Activated CD4-positive, alpha-beta T cell treated with anti-CD3 and anti-CD28 coated beads for 48 hours (primary cell): ENCODE results near the gene VARS2.
"Not testable (repeated sequence)": the region's sequence is repeated elsewhere in the genome, so short reads cannot be mapped to it uniquely, and the experiment has no call there.

Experiments used
- DNase-seq: peaks from one replicate; pipeline ENCODE4 v3.0.0-alpha.2; 2020

The VARS2 gene

DNA sequence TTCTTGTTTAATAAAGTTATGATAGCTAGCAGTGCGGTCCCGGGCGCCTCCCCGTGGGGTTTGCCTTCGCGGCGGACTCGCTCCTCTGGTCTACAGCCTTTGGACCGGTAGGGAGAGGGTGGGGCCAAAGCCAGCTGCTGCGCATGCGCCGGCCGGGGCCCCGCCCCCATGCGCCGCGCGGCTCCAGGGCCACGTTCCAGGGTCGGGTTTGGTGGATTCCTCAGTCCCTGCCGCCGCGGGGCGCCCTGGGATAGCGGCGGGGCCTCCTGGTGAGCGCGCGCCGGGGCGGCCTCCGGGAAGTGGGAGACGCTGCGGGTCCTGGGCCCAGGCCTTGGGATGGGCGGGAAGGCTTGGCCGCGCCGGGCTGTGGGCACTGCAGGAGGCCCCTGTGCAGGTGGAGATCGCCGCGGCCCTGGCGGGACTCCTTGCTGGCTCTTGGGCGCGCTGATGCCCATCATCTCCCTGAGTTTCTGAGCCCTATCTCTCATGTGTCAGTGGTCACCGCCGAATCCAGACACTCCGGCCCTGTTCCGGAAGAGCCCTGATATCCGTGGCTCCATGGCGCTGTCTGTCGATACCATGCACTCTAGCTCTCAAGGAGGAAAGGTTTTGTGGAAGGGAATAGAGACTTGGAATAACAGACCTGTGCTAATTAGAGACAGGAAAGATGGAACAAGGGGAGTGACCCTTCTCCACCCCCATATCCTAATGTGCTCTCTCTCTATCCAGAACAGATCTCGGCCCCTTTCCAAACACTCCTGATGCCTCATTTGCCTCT lies at the start of gene VARS2:
TSS of gene VARS2 (plus strand) at position 163 of the 778 bp plus-strand sequence. CDS start at position 762, 599 bp downstream.
- DNase-seq: peak; percentile 90

DNA sequence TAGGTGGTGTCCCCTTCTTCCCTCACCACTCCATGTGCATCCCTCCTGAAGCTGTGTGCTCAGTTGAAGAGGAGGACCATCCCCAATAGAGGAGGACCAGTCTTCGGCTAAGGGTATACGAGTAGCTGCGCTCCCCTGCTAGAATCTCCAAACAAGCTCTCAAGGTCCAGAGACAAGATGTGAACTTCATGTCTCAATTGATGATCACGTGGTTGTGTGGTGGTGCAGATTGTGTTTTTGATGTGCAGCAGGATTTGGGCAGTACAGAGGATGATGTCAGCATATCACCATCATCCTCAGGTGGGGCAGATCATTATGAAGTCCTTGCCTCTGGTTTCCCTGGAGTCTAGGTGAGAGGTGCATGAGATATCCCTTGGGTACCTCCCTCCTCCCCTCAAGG lies 49.7 kb upstream of the VARS2 start:
- DNase-seq: no peak

DNA sequence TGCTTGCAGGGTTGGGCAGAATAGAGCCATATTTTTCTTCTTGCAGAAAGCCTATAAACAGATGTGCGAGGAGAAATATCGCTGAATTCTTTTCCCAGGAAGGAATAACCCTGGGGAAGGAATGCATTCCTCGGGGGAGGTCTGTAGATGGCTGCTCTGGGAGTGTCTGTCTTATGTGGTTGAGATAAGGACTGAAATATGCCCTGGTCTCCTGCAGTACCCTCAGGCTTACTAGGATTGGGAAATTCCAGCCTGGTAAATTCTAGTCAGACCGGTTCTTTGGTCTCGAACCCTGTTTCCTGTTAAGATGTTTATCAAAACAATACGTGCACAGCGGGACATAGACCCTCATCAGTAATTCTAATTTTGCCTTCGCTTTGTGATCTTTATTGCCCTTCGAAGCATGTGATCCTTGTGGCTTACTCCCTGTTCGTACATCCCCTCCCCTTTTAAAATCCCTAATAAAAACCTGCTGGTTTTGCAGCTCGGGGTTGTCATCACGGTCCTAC lies 44.7 kb upstream of the VARS2 start:
- DNase-seq: not testable (repeated sequence)

DNA sequence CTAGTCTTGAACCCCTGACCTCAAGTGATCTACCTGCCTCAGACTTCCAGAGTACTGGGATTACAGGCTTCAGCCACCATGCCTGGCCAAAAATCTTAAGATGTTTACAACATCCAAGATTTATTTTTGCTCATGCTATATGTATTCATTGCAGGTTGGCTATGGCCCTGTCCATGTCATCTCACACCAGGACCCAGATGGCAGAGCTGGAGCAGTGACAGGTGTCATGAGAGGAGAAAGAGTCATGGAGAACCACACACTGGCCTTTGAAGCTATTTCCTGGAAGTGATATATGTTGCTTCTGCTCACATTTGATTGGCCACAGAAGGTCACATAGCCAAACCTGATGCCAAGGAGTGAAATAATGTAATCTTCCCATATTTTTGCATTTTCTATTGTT lies 43.5 kb upstream of the VARS2 start:
- peak; percentile 36 for DNase-seq

DNA sequence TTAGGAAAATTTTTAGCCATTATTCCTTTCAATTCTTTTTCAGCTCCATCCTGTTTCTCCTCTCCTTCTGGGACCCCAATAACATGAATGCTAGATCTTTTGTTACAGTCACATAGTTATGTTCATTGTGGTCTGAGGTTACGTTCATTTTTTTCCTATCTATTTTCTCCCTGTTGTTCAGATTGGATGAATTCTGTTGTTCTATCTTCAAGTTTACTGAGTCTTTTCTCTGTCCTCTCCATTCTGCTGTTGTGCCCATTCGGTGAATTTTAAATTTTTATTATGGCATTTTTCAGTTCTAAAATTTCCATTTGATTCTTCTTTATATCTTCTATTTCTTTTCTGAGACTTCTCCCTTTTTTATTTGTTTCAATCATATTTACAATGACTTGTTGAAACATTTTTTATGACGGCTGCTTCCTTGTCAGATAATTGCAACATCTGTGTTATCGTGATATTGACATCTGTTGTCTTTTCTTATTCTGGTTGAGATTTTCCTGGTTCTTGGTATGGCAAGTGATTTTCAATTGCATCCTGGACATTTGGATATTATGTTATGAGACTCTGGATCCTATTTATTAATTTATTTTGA lies 42.4 kb upstream of the VARS2 start:
- no peak for DNase-seq

DNA sequence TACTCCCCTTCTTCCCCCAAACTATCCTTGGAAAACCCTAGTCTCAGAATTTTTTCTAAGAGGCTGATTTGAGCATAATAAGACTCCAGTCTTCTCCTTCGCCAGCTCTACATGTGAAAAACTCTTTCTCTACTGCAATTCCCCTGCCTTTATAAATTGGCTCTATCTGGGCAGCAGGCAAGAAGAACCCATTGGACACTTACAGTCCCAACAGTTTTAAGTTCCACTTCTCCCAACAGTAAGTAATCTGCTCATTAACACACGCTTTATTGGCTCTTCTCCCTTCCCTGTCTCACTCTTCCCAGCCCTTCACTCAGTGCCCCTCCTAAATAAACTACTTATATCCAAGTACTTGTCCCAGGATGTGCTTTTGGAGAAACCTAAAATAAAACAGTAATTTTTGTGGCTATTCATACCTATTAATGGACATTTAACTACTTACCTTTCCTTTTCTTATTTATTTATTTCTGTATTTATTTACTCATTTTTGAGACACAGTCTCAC lies 40.8 kb upstream of the VARS2 start:
- no peak for DNase-seq

DNA sequence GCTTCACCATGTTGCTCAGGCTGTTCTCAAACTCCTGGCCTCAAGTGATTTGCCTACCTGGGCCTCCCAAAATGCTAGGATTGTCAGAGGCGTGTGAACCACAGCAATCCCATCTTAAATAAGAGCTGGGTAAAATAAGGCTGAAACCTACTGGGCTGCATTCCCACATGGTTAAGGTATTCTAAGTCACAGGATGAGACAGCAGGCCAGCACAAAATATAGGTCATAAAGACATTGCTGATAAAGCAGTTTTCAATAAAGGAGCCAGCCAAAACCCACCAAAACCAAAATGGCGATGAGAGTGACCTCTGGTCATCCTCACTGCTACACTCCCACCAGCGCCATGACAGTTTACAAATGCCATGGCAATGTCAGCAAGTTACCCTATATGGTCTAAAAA lies 40.2 kb upstream of the VARS2 start:
- DNase-seq: not testable (repeated sequence)

DNA sequence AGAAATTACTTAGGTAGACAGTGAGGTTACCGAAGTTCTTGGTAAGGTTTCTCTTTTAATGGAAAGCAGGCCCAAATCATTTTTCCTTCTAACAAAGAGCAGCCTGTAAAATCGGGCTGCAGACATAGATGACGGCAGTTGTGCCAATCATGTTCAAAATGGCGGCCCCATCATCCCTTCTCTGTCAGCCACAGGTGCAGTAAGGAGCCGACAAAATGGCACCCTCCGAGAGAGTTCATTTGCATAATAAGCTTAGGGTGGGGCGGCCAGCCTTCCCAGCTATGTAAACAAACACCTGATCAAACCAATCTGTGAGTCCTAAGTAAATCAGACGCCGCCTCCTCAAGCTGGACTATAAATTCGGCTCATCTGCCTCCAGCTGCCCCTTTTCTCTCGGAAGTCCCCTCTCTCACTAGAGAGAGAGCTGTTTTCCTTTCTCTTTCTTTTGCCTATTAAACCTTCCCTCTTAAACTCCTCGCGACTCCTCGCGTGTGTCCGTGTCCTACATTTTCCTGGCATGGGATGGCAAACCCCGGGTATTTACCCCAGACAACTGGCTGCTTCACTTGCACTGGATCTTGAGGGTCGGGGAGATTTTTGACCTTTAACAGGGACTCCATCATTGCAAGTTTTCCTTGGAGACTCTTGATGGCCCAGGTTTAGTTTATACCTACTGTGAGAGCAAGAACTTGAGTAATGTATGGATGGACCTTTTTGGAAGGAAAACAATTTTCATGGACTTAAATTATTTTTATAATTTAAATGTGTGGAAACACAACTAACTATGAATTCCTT lies 38.6 kb upstream of the VARS2 start:
- no peak for DNase-seq

DNA sequence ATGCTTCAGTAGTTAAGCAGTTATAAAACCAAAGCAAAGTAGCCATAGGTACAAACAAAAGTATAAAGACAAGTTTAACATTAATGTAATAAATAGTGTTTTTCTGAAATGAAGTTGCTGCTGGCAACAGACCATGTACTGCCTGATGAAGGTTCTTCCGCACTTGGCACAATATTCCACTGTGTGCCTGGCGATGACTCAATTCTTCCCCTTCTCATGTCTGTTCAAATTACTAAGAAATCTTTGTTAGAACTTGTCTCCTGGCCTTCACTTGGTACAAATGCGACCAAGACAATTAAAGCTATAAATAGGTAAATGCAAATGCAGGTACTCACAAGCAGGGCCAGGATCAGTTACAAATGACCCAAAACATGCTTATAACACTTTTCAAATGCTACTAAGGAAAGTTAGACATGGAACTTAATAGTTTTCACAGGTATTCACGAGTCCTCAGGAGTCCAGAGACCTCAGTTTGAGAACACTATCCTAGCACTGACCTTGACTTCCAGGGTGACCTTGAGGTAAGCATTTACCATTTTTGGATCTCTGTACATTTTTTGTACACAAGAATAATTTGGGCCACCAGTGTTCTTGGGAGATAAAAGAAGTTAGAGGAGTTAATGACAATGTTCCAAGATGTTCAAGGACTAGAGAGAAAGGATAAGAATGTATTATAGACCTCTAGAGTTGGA lies 37.9 kb upstream of the VARS2 start:
- DNase-seq: peak; percentile 36

DNA sequence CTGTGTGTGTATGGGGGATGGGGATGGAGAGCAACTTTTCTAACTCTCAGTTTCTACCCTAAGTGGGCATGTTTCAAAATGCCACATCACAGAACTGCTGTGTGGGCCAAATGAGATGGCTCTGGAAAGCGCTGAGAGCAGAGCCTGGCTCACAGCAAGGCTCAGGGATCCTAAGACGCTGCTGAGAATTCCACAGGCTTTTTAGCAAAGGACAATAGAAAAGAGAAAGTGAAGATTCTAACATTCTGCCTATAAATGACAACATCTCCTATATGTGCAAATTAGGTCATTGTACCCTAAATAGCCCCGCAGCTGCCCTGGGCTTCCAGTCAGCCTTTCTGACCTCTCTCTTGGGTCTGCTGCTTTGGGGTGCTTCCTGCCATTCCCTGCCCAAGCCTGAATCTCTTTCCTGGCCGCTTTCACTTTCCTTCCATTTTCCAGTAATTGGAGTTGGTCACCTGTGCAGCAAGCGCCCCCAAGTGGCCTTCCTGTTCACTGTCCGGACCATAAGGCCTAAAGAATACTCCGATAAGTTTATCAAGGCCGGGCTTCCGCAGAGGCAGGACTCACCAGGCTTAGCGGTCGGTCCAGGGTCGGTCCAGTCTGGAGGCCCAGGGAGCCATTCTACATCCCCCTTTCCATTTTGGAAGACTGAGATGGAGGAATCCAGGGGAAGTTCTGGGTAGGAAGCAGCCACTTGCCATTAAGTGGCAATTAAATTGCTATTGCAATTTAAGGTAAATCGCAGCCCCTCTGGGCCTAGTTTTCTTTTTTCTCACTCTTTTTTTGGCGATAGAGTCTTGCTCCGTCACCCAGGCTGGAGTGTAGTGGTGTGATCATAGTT lies 36.4 kb upstream of the VARS2 start:
- DNase-seq: peak; percentile 82

DNA sequence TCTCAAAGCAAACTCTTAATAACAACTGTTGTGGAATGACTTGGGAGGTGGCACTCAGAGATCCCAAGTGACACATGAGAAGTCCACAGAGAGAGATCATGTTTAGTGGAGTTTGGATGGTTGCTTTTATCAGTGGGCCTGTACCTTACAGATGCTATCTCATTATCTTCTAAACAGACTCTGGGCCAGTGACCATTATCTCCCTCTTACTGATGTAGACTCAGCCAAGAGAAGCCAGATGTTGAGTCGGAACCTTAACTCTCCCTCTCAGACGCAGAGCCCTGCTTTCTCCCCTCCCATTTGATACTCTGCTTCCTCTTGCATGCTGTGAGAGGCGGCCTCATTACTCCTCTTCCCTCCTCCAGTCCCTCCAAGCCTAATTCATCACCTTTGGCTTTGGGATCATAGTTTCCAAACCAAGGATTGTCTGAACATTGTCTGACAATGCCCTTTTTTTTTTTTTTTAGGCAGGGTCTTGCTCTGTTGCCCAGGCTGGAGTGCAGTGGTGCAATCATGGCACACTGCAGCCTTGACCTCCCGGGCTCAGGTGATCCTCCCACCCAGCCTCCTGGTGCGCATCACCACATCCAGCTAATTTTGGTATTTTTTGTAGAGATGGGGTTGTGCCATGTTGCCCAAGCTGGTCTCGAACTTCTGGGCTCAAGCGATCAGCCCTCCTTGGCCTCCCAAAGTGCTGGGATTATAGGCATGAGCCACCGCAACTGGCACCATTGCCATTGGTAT lies 34.2 kb upstream of the VARS2 start:
- DNase-seq: no peak

DNA sequence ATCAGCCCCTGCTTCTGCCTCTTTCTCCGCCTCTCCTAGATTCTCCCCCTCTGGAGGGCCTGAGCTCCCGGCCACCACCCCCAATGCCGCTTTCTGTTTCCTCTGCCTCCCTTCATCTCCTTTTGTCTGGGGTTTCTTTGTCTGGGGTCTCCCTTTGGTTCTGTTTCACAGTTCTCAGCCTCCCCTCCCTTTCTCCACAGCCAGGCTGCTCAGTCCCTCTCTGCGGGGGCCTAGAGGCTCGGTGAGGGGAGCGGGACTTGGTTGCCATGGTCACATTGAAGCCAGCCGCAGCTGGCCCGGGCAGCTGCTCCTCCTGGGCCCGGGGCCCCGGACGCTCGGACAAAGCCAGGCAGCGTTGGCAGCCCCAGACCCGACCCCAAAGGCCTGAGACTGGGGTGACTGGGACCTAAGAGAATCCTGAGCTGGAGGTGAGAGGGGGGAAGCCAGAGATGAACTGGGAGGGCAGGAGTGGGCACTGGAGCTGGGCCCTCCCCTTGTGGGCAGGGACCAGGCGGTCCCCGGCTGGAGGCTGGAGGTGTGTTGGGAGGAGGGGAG lies 33.3 kb upstream of the VARS2 start:
- DNase-seq: no peak

DNA sequence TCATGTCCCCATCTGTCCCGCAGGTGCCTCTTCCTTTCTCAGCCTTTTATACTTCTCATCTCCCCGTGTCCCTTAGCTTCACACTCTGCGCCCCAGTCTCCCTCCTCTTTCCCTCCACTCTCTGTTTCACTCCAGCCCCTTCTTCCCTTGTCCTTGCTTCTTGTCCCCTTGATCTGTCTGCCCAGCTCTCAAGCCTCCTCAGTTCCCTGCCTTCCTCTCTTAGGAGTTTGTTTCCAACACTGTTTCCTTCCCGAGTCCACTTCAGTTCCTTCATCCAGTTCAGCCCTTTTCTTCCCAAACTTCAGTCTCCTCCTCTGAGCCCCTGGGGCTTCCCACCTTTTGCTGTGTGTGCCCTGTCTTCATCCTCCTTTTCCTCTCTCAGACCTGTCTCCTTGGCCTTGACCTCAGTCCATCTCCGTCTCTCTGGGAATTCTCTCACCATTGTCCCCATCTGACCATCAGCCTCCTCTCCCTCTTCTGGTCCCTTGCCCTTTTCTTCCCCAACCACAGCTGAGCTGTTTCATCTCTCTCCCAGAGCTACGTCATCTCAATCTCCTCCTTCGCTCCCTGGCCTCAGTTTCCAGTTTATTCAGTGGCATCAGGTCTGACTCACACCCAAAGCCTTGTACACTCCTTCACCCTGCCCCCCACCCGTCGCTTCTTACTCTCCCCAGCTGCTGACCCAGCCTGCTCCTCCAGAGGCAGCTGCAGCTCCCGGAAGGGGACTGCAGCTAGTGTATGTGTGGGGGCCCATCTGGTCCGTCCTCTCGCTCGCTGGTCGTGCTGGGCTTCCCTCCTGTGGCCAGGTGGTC lies 32.4 kb upstream of the VARS2 start:
- DNase-seq: no peak

DNA sequence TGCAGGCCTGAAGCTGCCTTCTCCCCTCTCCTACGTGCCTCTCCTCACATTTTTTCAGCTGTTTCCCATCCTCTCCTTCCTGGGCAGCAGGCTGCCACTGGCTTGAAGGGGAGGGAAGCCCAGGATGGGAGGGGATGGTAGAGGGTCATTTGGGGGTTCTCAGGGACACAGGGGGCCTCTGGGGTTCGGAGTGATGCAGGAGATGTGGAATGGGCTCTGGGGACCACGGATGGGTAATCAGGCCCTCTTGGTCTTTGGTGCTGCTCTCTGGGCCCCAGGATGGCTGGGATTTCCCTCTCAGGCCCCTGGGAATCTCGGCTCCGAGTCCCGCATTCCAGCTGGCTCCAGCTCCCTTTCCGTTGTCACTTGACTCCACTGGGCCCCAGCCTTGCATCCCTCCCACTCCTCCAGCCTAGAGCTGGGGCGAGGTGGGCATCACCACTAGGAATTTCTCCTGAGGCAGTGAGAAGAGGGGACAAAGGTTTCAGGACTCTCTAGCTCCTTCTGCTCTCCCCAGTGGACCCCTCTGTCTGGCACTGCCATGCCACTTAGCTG lies 31.8 kb upstream of the VARS2 start:
- no peak for DNase-seq

DNA sequence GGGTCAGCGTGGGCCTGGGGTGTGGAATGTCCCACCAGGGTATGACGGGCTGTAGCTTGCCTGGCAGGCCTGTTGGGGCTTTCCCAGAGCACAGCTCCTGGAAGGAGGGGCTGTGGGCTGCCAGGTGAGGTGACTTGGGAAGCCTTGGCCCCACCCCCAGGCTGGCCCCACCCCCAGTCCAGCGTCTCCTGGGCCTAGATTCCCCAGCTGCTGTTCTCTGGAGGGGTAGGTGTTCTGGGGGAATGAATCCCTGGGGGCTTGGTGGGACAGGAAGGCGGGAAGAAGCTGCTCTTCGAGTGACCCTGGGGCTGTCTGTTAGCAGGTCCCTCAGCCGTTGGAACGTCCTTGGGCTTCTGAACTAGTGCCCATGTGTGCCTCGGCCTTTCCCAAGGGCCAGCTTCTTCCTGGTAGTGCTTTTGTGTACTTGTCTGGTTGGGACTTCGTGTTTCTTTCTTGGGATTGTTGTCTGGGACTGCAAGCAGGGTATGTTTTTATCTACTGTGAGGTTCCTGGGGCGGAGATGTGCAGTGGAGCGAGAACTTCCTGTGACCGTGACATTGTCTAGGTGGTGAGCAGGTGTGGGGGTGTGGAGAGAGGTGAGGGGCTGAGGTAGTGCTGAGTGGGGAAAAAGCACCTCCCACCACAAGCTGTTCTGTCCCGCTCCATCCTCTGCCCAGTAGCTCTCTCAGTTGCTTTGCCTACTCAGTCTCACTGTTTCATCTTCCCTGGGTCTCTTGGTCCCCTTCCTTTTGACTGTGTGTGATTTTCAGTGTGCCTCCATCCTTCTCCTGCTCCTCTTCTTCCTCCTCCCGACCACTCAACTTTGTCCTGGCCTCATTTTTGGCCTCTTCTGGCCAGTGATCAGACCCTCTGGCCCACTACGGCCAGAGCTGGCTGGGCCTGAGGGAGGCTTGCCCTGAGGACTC lies 31.0 kb upstream of the VARS2 start:
- no peak for DNase-seq

DNA sequence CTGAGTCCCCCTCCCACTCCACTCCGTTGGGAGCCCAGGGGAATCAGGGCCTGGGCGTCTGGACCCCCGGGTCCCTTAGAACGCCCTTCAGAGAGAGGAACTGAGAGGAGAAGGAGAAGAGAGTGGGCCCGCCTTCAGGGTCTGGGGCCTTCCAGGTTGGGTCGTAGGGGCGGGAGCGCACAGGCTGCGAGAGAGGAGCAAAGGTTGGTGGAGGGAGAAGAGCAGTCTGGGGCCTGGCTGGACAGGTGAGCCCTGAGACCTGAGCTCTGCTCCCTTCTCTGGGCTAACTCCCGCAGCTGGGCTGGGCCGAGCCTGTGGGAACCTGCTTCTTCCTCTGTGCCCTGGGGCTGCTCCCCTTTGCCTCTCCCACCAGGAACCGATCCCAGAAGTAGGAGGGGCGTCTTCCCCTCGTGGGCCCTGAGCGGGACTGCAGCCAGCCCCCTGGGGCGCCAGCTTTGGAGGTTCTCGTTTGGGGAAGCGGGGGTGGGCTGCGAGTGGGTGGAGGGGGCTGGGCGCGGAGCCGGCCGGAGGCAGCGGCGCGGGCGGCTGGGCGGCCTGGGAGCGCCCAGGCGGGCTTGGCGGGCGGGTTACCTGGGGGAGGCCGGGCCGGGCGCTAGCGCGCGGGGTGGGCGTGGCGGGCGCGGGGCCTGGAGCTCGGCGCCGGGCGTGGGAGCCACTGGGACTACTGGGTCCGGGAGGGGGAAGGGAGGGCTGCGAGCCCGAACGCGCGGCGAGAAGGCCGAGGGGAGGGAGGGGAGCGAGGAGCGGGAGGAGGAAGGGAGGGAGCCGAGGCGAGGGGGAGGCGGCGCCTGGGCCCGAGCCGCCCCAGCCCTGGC lies 30.1 kb upstream of the VARS2 start, which contains the start of gene DDR1:
TSS of gene DDR1 (plus strand) at position 835 of the 836 bp plus-strand sequence. CDS start 4,211 bp downstream, outside the sequence.
- DNase-seq: peak; percentile 64
